HG03378 (cell line): Measurements from ENCODE around the gene TRMT10C.
"Not testable (repeated sequence)": the region's sequence is repeated elsewhere in the genome, so short reads cannot be mapped to it uniquely, and the experiment has no call there.

Experiments used
- ATAC-seq: cut with Tn5 transposase; IDR thresholded peaks from one replicate; pipeline ENCODE4 v1.9.1; 2021; ENCODE audit warnings: mild to moderate bottlenecking, moderate library complexity; ENCODE audit not compliant: unreplicated experiment

TRMT10C gene

DNA sequence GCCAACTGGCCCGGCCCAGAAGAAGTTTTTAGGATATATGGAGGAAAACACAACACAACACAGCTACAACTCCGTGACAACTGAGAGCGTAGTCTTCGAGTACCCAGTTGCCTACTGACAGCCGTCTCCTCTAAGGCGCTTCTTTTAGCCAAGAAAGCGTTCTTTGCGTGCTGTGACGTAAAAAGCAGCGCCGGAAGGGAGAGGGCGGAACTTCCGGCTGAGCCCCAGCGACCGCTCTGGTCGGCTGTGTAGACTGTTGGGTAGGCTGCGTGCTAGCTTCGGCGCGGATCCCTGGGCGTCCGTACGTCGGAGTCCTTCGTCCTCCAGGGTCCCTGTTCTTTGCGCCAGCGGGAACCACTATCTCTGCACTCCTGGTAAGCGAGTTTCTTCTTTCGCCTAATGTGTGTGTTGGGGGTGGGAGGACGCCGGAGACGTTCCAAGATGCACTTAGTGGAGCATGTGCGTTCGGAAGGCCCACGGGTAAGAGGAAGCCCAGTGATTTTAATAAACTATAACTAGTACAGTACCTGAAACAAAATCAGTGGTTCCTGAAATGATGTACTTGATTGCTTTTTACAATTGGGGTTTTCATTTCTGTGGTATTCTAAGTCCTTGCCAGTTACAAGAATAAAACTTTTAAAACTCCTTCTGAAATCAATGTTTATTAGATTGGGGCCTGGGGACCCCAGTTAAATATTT, at the start of gene TRMT10C:
TSS of gene TRMT10C (plus strand) at position 239 of the 699 bp plus-strand sequence. CDS start 2,914 bp downstream, outside the sequence.
- peak; percentile 97 for ATAC-seq

DNA sequence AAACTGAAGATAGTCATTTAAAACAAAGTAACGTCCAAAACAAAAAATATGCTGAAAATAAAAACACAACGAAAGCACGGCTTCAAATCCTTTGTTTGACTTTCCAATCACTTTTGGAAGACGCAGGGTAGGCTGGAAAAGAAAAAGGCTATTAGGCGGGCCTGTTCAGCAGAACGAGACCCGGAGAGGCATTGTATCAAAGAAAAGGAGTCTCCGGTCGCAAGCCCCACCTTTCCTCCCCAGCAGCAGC, 49.3 kb upstream of the TRMT10C start:
- no peak for ATAC-seq

DNA sequence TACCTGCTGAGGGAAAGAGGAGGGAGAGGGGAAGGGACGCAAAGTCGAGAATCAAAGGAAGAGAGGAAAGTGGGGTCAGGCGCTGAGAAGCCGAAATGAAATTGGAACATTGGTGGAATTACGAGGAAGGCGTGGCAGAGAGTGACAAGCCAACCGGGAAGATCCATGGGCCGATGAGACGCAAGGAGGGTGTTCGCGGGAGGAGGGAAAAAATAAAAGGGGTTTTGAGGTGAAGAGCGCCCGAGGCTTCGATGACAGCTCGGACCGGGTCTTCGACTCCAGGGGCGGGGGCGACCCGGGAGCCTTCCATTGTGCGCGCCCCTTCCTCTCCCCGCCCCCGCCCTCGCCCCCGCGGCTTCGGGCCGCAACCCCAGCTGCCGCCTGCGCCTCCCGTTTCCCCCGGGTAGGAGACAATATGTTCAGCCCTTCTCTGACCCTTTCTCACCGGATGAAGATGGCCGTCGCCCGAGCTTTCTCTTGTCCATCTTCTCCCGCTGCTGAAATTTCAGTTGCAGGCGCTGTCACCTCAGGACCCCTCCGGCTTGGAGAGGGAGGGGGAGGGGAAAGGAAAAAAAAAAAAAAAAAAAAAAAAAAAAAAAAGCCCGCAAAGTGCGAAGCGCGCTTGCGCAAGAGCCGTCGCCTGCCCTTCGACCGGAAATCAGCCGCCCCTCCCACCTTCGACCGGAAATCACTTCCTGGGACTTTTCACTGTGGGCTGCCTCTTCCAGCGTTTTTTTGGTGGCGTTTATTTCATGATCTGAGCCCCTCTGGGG, 48.8 kb upstream of the TRMT10C start, which contains the start of gene SENP7:
TSS of gene SENP7 (minus strand) at position 567 of the 773 bp plus-strand sequence. CDS start at position 485, 82 bp downstream.
- no peak for ATAC-seq

DNA sequence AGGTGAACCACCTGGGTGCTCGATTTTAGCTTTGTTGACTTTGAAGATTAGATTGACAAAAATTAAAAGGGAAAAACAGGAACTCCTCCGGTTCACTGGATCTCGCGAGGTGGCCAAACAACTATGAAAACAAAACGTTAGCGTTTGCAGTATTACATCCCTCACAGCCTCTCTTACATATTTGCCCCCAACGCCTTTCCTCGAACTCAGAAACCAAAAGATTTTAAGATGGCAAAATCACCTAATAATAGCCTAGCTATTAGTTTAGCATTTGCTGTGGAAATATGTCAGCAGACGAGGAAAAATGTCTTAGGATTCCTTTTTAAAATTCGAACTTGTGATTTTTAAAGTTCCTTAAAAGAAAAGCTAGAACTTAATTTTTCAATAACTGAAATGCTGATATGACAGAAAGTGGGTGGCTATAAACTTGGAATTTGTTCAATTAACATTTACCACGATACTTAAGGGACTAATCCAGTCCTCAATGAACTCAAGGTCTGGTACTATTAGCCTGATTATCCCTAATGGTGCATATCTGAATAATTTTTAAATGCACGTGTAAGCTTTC, 48.2 kb upstream of the TRMT10C start:
- no peak for ATAC-seq

DNA sequence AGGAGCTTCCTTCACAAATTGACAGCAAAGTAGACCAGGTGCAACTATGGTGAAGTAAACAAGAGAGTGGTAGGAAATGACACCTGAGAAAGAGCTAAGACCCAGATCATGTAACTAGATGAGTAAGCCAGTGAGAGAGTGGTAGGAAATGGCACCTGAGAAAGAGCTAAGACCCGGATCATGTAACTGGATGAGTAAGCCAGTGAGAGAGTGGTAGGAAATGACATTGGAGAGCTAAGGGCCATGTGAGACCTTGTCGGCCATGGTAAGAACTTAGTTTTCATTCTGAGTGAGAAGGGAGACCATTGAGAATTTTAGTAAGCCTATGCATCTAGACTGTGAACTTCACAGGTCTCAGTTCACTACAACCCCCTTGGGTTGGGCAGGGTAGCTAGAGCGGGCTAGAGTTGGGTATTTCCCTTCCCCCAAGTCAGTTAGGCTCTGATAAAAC, 43.2 kb upstream of the TRMT10C start:
- peak; percentile 99 for ATAC-seq

DNA sequence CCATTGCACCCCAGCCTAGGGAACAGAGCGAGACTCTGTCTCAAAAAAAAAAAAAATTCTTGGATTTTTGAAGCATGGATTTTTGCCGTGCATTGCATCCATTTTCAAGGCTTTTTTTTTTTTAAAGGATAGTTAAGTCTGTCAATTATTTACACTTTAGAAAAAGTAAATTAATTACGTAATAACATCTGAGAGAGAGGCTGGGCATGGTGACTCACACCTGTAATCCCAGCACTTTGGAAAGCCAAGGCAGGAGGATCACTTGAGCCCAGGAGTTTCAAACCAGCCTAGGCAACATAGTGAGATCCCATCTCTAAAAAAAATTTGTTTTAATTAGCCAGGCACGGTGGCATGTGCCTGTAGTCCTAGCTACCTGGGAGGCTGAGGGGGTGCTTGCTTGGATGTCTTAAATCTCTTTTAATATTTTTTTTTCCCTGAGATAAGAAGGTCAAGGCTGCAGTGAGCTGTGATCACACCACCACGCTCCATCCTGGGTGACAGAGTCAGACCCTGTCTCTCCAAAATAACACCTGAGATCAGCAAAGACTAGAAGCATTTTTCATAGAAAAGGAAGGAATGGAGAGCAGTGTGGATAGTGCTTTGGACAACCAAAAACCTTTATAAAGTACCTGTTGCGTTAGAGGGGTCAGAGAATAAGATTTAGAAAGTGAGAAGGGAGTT, 41.8 kb upstream of the TRMT10C start:
- ATAC-seq: no peak

DNA sequence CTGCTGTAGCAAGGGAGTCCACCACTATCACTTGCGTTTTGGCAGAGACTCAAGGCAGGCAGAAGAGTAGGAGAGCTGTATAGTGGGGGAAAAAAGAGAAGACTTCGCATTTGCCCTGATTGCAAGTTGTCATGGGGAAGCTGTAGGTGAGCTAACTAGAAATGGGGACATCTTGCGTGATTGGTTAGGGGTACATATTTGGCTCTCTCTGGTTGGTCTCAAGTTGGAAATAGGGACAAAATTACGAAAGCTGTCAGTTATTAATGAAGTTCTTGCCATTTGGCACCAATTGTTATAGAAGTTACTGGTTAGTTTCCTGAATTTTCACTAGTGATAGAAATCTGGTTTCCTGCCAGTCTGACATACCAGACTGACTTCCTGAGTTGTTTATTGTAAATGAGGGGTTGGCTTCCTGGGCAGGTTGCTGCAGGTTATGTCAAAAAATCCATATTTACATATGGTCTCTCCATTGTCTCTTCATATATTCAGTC, 40.4 kb upstream of the TRMT10C start:
- ATAC-seq: no peak

DNA sequence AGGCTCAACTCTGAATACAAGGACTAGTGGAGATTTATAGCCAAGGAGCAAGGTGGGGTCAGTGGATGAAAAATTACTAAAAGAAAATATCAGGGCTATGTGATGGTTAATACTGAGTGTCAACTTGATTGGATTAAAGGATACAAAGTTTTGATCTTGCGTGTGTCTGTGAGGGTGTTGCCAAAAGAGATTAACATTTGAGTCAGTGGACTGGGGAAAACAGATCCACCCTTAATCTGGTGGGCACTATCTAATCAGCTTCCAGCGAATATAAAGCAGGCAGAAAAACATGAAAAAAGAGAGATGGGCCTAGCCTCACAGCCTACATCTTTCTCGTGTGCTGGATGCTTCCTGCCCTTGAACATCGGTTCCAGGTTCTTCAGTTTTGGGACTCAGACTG, 34.2 kb upstream of the TRMT10C start:
- no peak for ATAC-seq

DNA sequence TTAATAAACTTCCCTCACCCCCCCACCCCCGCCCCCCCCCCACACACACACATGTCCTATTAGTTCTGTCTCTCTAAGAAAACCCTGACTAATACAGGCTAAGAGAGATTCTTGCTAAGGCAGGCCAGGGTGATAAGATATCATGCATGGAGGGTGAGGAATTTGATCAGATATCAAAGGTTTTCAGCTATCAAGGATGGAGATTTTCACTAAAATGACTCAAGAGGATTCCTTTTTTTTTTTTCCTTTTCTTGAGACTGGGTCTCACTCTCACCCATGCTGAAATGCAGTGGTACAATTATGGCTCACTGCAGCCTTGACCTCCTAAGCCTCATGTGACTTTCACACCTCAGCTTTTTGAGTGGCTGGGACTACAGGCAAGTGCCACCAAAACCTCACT, 33.8 kb upstream of the TRMT10C start:
- ATAC-seq: no peak

DNA sequence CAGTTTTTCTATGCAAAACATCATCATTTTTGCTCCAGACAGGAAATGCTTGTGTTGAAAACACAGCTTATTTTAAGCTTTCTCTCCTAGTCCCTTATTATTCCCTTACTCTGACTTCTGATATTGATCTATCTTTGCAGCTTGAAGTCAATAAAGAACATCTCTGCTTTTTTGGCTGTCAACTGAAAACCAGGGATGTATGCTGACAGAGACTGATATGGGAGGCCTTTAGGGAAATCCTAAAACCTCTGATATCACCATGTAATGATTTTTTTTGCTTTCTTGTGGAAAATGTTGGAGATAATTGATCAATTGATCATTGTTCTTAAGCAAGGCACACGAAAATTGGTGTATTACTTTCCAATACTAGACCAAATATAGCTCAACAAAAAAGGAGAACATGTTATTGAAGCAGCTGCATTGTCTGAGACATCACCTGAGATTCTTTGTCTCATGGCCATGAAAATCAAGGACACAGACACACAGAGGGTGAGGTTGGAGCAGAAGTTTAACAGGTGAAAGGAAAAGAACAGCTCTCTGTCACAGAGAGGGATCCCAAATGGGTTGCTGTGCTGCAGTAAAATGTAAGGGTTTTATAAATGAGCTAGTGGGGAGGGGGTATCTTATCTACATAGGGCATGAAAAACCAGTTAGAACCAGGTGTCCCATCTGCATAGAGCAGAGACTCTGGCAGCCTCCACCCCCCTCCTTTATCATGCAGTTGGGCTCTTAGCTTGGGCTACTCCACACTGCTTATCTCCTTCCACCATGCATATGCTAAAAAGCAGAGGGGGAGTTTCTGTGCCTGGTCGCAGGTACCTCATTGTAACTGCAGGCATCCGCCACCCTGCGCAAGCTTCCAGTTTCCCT, 31.6 kb upstream of the TRMT10C start:
- no peak for ATAC-seq

DNA sequence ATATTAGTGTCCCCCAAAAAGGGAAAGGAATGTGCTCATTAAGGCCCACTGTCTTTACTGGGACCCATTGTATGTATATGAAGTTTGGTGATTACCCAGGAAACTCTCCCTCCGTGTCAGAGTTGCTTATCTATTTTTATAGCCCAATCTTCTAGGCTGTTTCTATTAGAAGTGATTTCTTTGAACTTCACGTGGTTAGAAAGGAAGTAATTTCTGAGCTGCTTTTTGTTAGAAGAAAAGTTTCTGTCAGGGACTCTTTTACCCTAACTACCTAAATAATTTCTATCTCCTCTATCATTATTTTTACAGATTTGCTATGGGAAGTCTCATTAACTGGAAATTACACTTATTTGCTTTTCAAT, 31.0 kb upstream of the TRMT10C start:
- ATAC-seq: no peak

DNA sequence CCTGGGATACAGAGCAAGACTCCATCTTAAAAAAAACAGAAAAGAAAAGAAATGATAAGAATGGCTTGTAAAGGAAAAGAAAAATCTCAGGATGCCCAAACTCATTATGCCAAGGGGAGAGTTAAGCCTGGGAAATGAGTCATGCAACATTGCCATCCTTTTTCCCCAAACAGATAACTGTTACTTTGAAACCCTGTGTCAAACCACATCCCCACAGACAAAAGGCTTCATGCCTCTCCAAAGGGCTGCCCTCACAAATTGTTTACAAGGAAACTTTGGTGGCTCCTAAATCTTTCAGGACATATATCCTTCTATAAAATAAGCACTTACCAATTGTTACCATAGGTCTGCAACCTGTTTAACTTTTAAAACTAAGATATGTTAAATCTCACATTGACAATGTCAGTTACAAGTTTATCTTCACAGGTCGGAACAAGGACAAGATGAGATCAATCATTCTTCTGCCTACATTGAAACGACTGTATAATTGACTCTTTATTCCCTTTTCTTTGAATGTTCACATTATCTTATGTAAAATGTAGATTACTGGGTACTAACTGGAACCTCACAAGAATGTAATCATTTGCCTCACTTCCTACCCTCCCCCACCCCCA, 30.1 kb upstream of the TRMT10C start:
- ATAC-seq: no peak

DNA sequence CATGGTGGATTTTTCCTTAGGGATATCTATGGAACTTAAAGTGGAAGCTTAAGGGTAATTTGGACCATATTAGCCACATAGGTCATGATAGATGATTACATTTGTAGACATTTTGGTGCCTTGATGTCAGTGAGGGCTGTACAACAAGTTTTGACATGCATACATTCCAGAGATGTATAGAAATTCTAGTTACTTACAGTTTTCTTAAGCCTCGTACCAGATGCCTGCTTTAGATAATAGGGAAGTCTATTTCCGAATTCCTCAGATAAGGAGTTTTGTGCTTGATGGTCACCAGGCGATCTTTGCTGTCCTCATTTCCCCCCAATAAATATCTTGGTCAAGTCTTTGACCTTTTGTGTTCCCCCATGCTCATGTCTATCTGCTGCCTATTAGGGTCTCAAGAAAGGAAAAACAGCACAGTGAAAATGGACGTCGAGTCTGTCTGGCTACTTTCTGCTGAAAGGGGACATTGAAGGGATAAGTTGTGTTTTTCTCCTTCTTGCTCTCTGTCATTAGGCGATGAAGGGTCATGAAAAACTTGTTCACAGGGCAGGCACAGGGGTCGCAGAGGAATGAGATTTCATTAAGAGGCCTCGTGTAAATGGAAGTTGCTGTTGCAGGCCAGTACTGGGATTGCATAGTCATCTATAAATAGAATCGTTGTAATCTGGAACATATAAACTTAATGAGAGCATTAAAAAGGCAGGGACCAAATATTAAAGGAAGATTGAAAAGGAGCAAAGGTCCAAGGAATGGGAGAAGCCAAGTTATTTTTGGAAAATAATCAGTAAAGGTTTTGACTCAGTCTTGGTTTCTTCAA, 28.7 kb upstream of the TRMT10C start:
- no peak for ATAC-seq

DNA sequence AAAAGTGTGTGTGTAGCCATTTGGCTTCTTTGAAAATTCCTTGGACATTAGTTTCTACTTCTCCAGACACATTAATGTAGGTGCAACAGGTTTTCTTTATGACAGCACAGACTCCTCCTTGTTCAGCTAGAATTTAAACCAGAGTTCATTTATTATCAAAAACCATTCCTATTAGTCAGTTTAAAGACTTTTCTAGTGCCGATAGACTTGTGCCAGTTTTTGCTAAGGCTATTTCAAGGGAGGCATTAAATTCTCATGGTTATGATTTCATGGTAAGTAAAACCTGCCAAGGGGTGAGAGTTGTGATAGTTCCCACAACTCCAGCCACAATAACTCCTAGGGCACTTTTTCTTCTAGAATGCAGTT, 28.1 kb upstream of the TRMT10C start:
- ATAC-seq: no peak

DNA sequence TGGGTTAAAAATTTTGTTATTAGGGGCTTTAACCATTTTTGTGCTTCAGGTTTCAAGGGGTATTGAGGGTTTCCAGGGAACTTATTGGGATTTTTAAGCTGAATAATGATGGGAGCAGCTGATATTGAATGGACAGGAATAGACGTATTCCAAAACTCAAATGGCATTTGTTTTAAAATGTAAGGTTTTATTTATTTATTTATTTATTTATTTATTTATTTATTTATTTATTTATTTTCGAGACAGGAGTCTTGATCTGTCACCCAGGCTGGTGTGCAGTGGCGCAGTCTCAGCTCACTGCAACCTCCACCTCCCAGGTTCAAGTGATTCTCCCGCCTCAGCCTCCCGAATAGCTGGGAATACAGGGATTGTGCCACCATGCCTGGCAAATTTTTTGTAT, 26.4 kb upstream of the TRMT10C start:
- ATAC-seq: no peak

DNA sequence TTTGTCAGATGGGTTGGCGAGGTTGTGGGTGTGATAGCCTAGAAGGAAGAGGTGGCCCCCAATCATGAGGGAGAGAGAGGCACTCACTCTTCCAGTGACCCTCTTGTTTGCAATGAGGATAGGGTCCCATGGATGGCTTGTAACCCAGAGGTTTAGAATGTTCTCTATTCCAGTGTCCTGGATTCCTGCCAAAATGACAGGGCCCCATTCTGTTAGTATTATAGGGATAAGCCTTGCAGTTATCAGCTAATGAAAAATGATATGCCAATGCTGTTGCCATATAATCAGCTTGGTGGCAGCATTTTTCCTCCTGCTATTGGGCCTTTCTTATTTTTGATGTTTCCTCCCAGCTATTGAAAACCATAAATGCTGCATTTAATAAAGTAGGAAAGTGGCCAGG, 25.4 kb upstream of the TRMT10C start:
- ATAC-seq: no peak

DNA sequence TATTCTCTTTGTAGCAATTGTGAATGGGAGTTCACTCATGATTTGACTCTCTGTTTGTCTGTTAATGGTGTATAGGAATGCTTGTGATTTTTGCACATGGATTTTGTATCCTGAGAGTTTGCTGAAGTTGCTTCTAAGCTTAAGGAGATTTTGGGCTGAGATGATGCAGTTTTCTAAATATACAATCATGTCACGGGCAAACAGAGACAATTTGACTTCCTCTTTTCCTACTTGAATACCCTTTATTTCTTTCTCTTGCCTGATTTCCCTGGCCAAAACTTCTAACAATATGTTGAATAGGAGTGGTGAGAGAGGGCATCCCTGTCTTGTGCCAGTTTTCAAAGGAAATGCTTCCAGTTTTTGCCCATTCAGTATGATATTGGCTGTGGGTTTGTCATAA, 24.7 kb upstream of the TRMT10C start:
- not testable (repeated sequence) for ATAC-seq

DNA sequence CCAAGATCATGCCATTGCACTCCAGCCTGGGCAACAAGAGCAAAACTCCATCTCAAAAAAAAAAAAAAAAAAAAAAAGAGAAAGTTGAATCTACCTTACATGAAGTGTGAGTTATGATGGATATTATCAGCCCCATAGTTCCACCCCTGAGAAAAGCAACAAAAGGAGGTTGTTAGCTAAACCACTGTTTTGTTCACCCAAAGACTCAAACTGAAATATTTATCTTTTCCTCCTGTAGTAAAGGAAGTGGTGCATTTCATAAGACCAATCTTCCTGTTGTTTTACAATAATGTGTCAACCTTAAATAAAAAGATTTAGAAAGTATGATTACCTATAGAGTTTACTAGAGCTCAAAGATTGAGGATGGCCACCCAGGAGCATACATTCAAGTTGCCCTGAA, 18.7 kb upstream of the TRMT10C start:
- ATAC-seq: no peak

DNA sequence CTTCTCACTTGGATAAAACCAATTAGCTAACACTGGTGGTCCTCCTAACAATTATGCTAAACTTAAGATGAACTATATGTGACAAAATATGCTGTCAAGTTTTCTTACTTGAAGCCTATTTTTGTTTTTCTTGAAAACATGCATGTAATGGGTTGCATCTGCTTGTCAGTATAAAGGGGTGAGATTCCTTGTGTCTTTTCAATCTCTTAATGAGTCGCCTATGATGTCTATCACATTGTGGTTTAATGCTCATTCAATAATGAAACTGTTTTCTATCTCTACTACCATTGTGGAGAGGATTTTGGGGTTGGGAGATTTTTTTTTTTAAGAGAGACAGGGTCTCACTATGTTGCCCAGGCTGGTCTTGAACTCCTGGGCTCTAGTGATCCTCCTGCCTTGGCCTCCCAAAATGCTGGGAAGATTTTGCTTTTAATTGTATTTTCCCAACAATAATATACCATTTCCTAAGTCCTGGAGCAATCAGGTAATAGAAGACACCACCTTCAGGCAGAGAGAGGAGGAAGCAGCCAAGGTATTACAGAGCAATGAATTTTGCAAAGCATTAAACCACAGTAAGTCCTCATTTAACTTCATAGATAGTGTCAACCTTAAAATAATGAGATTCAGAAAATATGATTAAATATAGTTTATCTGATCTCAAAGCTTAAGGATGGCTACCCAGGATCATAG, 17.4 kb upstream of the TRMT10C start:
- ATAC-seq: no peak
